H9 (cell line): Measurements from ENCODE around the gene LRFN2. TPM values are rescaled to one million over a fixed set of nuclear protein-coding genes. Genes with fewer than 3 reads are reported as not detected.

Experiments
- DNase-seq: peaks from one replicate; pipeline ENCODE4 v3.0.0-alpha.2; 2017
- H2AFZ ChIP-seq: one replicate; pipeline ENCODE4 v1.6.1; 2013; ENCODE audit warnings: mild to moderate bottlenecking, low read length, control low read depth, moderate library complexity
- H2AK5ac ChIP-seq: 2 replicates; pipeline ENCODE4 v1.6.1; 2013; ENCODE audit warnings: low read length, control low read depth, mixed read lengths; ENCODE audit not compliant: insufficient read length
- H2BK120ac ChIP-seq: one replicate; pipeline ENCODE4 v1.6.1; 2013; ENCODE audit warnings: low read depth, mild to moderate bottlenecking, low read length, control low read depth, inconsistent platforms; ENCODE audit not compliant: poor library complexity, severe bottlenecking
- H2BK12ac ChIP-seq: 2 replicates; pipeline ENCODE4 v1.6.1; 2013; ENCODE audit warnings: low read length, control low read depth, mixed read lengths, low read depth; ENCODE audit not compliant: insufficient read length
- H2BK15ac ChIP-seq: 2 replicates; pipeline ENCODE4 v1.6.1; 2013; ENCODE audit warnings: low read depth, low read length, control low read depth
- H2BK20ac ChIP-seq: one replicate; pipeline ENCODE4 v1.6.1; 2013; ENCODE audit warnings: low read depth, mild to moderate bottlenecking, low read length, control low read depth, inconsistent platforms; ENCODE audit not compliant: poor library complexity, severe bottlenecking
- H2BK5ac ChIP-seq: 2 replicates; pipeline ENCODE4 v1.6.1; 2013; ENCODE audit warnings: low read length, control low read depth, mixed read lengths; ENCODE audit not compliant: insufficient read length
- H3K14ac ChIP-seq: 2 replicates; pipeline ENCODE4 v1.6.1; 2013; ENCODE audit warnings: low read length, control low read depth; ENCODE audit not compliant: insufficient read depth
- H3K18ac ChIP-seq: 2 replicates; pipeline ENCODE4 v1.6.1; 2013; ENCODE audit warnings: low read depth, mild to moderate bottlenecking, mixed read lengths, low read length, control low read depth; ENCODE audit not compliant: insufficient read length
- H3K23ac ChIP-seq: 2 replicates; pipeline ENCODE4 v1.6.1; 2013; ENCODE audit warnings: low read length, control low read depth, mixed read lengths, low read depth; ENCODE audit not compliant: insufficient read length
- H3K23me2 ChIP-seq: 2 replicates; pipeline ENCODE4 v1.6.1; 2013; ENCODE audit warnings: low read depth, mild to moderate bottlenecking, mixed read lengths, low read length, control low read depth; ENCODE audit not compliant: insufficient read length, poor library complexity, severe bottlenecking
- H3K27ac ChIP-seq: 2 replicates; pipeline ENCODE4 v1.5.1; 2013; ENCODE audit warnings: low read length, control low read depth, mixed read lengths, low read depth; ENCODE audit not compliant: insufficient read length
- H3K27me3 ChIP-seq: 2 replicates; pipeline ENCODE4 v1.6.1; 2013; ENCODE audit warnings: low read length, control low read depth, inconsistent platforms; ENCODE audit not compliant: insufficient read depth
- H3K4ac ChIP-seq: 2 replicates; pipeline ENCODE4 v1.6.1; 2013; ENCODE audit warnings: low read depth, mild to moderate bottlenecking, control low read depth, inconsistent platforms, low read length, moderate library complexity
- H3K4me1 ChIP-seq: 2 replicates; pipeline ENCODE4 v1.6.1; 2013; ENCODE audit warnings: low read length, control low read depth, inconsistent platforms; ENCODE audit not compliant: insufficient read depth
- H3K4me2 ChIP-seq: 2 replicates; pipeline ENCODE4 v1.6.1; 2013; ENCODE audit warnings: low read length, control low read depth, mixed read lengths; ENCODE audit not compliant: insufficient read length, insufficient read depth
- H3K56ac ChIP-seq: 2 replicates; pipeline ENCODE4 v1.6.1; 2013; ENCODE audit warnings: low read depth, mild to moderate bottlenecking, mixed read lengths, low read length, control low read depth; ENCODE audit not compliant: insufficient read length
- H3K79me1 ChIP-seq: 2 replicates; pipeline ENCODE4 v1.6.1; 2013; ENCODE audit warnings: low read depth, mild to moderate bottlenecking, moderate library complexity, low read length, control low read depth, inconsistent platforms; ENCODE audit not compliant: insufficient read depth, poor library complexity, severe bottlenecking
- H3K79me2 ChIP-seq: 2 replicates; pipeline ENCODE4 v1.6.1; 2013; ENCODE audit warnings: low read length, control low read depth, inconsistent platforms; ENCODE audit not compliant: insufficient read depth
- H3K9ac ChIP-seq: 2 replicates; pipeline ENCODE4 v1.6.1; 2013; ENCODE audit warnings: low read length, control low read depth, mixed read lengths; ENCODE audit not compliant: insufficient read length; ENCODE audit errors: extremely low read depth
- H3K9me3 ChIP-seq: one replicate; pipeline ENCODE4 v1.6.1; 2013; ENCODE audit warnings: low read depth, low read length, inconsistent platforms; ENCODE audit not compliant: control insufficient read depth
- H3T11ph ChIP-seq: one replicate; pipeline ENCODE4 v1.6.1; 2013; ENCODE audit warnings: mild to moderate bottlenecking, low read length, control low read depth, inconsistent platforms
- H4K20me1 ChIP-seq: one replicate; pipeline ENCODE4 v1.6.1; 2013; ENCODE audit not compliant: control insufficient read depth, insufficient read length, insufficient read depth
- H4K5ac ChIP-seq: 2 replicates; pipeline ENCODE4 v1.6.1; 2013; ENCODE audit warnings: low read depth, mild to moderate bottlenecking, mixed read lengths, low read length, control low read depth; ENCODE audit not compliant: insufficient read length
- H4K8ac ChIP-seq: replicated peaks from 2 replicates; pipeline ENCODE4 v1.6.1; 2013; ENCODE audit warnings: low read length, control low read depth, mixed read lengths, low read depth; ENCODE audit not compliant: insufficient read length
- H4K91ac ChIP-seq: 2 replicates; pipeline ENCODE4 v1.6.1; 2013; ENCODE audit warnings: low read depth, mild to moderate bottlenecking, moderate library complexity, mixed read lengths, low read length, control low read depth; ENCODE audit not compliant: insufficient read length
- H3K27ac Mint-ChIP-seq, 3 experiments: 2 replicates in 2 of 3; 3 replicates in 1 of 3; pipeline ENCODE4 v1.8.0; 2020 to 2021; ENCODE audit warnings: mixed read lengths in 3 of 3, mild to moderate bottlenecking in 1 of 3, moderate library complexity in 1 of 3
- H3K27me3 Mint-ChIP-seq: 2 replicates; pipeline ENCODE4 v1.8.0; 2021; ENCODE audit warnings: low read depth, mild to moderate bottlenecking, moderate library complexity, mixed read lengths
- H3K36me3 Mint-ChIP-seq, 3 experiments: 2 replicates in 2 of 3; 3 replicates in 1 of 3; pipeline ENCODE4 v1.8.0; 2020 to 2021; ENCODE audit warnings: low read depth in 3 of 3, mixed read lengths in 3 of 3; ENCODE audit not compliant: insufficient read depth in 1 of 3
- H3K4me1 Mint-ChIP-seq, 2 experiments: 2 replicates each; pipeline ENCODE4 v1.8.0; 2020; ENCODE audit warnings: mixed read lengths in 2 of 2
- H3K4me3 Mint-ChIP-seq, 2 experiments: 2 replicates in 1 of 2; 3 replicates in 1 of 2; pipeline ENCODE4 v1.8.0; 2020 to 2021; ENCODE audit warnings: mild to moderate bottlenecking in 2 of 2, mixed read lengths in 2 of 2, moderate library complexity in 1 of 2
- H3K9me3 Mint-ChIP-seq, 2 experiments: 2 replicates in 1 of 2; 3 replicates in 1 of 2; pipeline ENCODE4 v1.8.0; 2020; ENCODE audit warnings: mild to moderate bottlenecking in 2 of 2, mixed read lengths in 2 of 2, moderate library complexity in 1 of 2
- WGBS: extraction: QIAGEN DNeasy Blood & Tissue Kit; methylation state at CpG from one replicate; pipeline ENCODE4 v1.1.7; 2013; ENCODE audit warnings: missing lambda C conversion rate, low lambda C conversion rate, mixed read lengths; ENCODE audit not compliant: insufficient read length; ENCODE audit errors: extremely low coverage; 5-methylcytosine and 5-hydroxymethylcytosine counted together
- total RNA-seq: library from RNA; stranded (reverse); gene quantifications from 2 replicates; pipeline ENCODE4 v1.2.1, GENCODE V29; 2021
- TF ChIP-seq, protein P1 (sequence below): fragments of 200-600 bp; sonication (generic); conservative IDR thresholded peaks from 3 replicates; pipeline ENCODE4 v1.8.0; 2021; ENCODE audit warnings: antibody characterized with exemption, mild to moderate bottlenecking

Gene LRFN2
- total RNA-seq, 1 experiment from 2014 or later: 0.11 TPM

GRCh38 chr6:40532349-40533000, 54.7 kb downstream of the LRFN2 start:
- H3K23ac ChIP-seq: no peak overlapping the region
- no peak overlapping the region for H3K9ac ChIP-seq
- no peak overlapping the region for H3K18ac ChIP-seq
- no peak overlapping the region for H3K4ac ChIP-seq
- no peak overlapping the region for H3K27ac ChIP-seq
- no peaks in the 10 kb centered on the region for H3K4me1 ChIP-seq
- no peak overlapping the region for H4K91ac ChIP-seq
- H3K4me1 Mint-ChIP-seq: peaks cover 11 to 15% of the 10 kb centered on the region in 2 experiments
- no peaks in the 10 kb centered on the region; a peak in 1 of 7 replicates for H3K36me3 Mint-ChIP-seq
- H3K27me3 ChIP-seq: no peaks in the 10 kb centered on the region
- H3K79me1 ChIP-seq: no peaks in the 10 kb centered on the region
- H4K5ac ChIP-seq: no peak overlapping the region
- no peak overlapping the region for H3K27ac Mint-ChIP-seq
- no peaks in the 10 kb centered on the region for H4K20me1 ChIP-seq
- WGBS: no CpG with 5 or more reads among the region's 7 CpGs
- H2AFZ ChIP-seq: no peak overlapping the region
- H3K14ac ChIP-seq: no peak overlapping the region
- H2BK120ac ChIP-seq: no peak overlapping the region
- no peaks in the 10 kb centered on the region for H3K23me2 ChIP-seq
- H4K8ac ChIP-seq: no peak overlapping the region
- H3K56ac ChIP-seq: no peak overlapping the region
- no peaks in the 10 kb centered on the region for H3K9me3 Mint-ChIP-seq
- DNase-seq: no peak
- H2BK12ac ChIP-seq: no peak overlapping the region
- no peak overlapping the region for H2AK5ac ChIP-seq
- no peak overlapping the region for H2BK20ac ChIP-seq
- TF ChIP-seq, protein P1, sequence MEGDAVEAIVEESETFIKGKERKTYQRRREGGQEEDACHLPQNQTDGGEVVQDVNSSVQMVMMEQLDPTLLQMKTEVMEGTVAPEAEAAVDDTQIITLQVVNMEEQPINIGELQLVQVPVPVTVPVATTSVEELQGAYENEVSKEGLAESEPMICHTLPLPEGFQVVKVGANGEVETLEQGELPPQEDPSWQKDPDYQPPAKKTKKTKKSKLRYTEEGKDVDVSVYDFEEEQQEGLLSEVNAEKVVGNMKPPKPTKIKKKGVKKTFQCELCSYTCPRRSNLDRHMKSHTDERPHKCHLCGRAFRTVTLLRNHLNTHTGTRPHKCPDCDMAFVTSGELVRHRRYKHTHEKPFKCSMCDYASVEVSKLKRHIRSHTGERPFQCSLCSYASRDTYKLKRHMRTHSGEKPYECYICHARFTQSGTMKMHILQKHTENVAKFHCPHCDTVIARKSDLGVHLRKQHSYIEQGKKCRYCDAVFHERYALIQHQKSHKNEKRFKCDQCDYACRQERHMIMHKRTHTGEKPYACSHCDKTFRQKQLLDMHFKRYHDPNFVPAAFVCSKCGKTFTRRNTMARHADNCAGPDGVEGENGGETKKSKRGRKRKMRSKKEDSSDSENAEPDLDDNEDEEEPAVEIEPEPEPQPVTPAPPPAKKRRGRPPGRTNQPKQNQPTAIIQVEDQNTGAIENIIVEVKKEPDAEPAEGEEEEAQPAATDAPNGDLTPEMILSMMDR: no peak
- no peak overlapping the region for H2BK15ac ChIP-seq
- H3T11ph ChIP-seq: no peak overlapping the region
- no peak overlapping the region for H3K4me3 Mint-ChIP-seq
- no peaks in the 10 kb centered on the region for H3K9me3 ChIP-seq
- H2BK5ac ChIP-seq: no peak overlapping the region
- peaks cover 2% of the 10 kb centered on the region; the same call in 1 of the 2 replicates for H3K27me3 Mint-ChIP-seq
- H3K4me2 ChIP-seq: no peak overlapping the region
- H3K79me2 ChIP-seq: no peaks in the 10 kb centered on the region
